Brain microvascular endothelial cell (primary cell): ENCODE measurements around the gene CDH4.

Experiments
- DNase-seq: peaks from one replicate; pipeline ENCODE4 v3.0.0-alpha.2; 2020
- H3K27ac ChIP-seq: fragments of 250-450 bp; sonication (Bioruptor Pico); 2 replicates; pipeline ENCODE4 v1.5.1; 2020; ENCODE audit warnings: mild to moderate bottlenecking, moderate library complexity
- H3K27me3 ChIP-seq: fragments of 250-450 bp; sonication (Bioruptor Pico); replicated peaks from 2 replicates; pipeline ENCODE4 v1.5.1; 2020; ENCODE audit warnings: mild to moderate bottlenecking
- H3K36me3 ChIP-seq: fragments of 250-450 bp; sonication (Bioruptor Pico); replicated peaks from 2 replicates; pipeline ENCODE4 v1.5.1; 2020; ENCODE audit warnings: mild to moderate bottlenecking
- H3K4me3 ChIP-seq: 2 replicates; pipeline ENCODE4 v1.5.1; 2011; ENCODE audit warnings: low read depth, mild to moderate bottlenecking, control low read depth, low read length, moderate library complexity
- CTCF ChIP-seq: IDR thresholded peaks from 2 replicates; pipeline ENCODE4 v1.5.1; 2011; ENCODE audit warnings: low read depth, mild to moderate bottlenecking, moderate library complexity, low read length, control low read depth, inconsistent platforms; ENCODE audit errors: missing control alignments
- in situ Hi-C: cut with HindIII; loops from 2 replicates; pipeline ENCODE4 v1.10.0; 2017; ENCODE audit warnings: low sequenced_read_pairs, low pct_ligation_motif_present

Gene CDH4

GRCh38 chr20:61599061-61599531 lies 347.0 kb downstream of the CDH4 start:
- no peak for DNase-seq
- in situ Hi-C loops = no loop called here

GRCh38 chr20:61599541-61599992 lies 347.5 kb downstream of the CDH4 start:
- no peaks in the 10 kb centered on the region for H3K27me3 ChIP-seq
- no peak overlapping the region for H3K27ac ChIP-seq
- in situ Hi-C loops = no loop called here
- TF ChIP-seq CTCF = no peak
- no peak for DNase-seq
- no peak overlapping the region for H3K4me3 ChIP-seq
- no peaks in the 10 kb centered on the region for H3K36me3 ChIP-seq

More at GRCh38 chr20:61599061-61599531, 347.0 kb downstream of the CDH4 start:
- TF ChIP-seq CTCF = peak; percentile 27
- Histone ChIP-seq H3K4me3 (no peak overlapping the region), H3K36me3 (no peaks in the 10 kb centered on the region), H3K27ac (no peak overlapping the region), H3K27me3 (no peaks in the 10 kb centered on the region)

GRCh38 chr20:61600016-61600415 lies 348.0 kb downstream of the CDH4 start:
- in situ Hi-C loops = no loop called here
- H3K36me3 ChIP-seq = no peaks in the 10 kb centered on the region
- no peak overlapping the region for H3K27ac ChIP-seq
- TF ChIP-seq CTCF = no peak
- no peaks in the 10 kb centered on the region for H3K27me3 ChIP-seq
- no peak overlapping the region for H3K4me3 ChIP-seq
- no peak for DNase-seq

GRCh38 chr20:61601361-61601760 lies 349.3 kb downstream of the CDH4 start:
- Histone ChIP-seq H3K36me3 (no peaks in the 10 kb centered on the region), H3K27ac (no peak overlapping the region), H3K27me3 (no peaks in the 10 kb centered on the region), H3K4me3 (no peak overlapping the region)
- DNase-seq = no peak
- in situ Hi-C loops = no loop called here
- no peak for TF ChIP-seq CTCF

- in situ Hi-C loops = no loop called here
- Histone ChIP-seq H3K36me3 (no peaks in the 10 kb centered on the region), H3K4me3 (no peak overlapping the region), H3K27ac (no peak overlapping the region), H3K27me3 (no peaks in the 10 kb centered on the region)
- DNase-seq = no peak
- TF ChIP-seq CTCF = no peak
These were observed 349.8 kb downstream of the CDH4 start for GRCh38 chr20:61601853-61602252.

- in situ Hi-C loops = no loop called here
- Histone ChIP-seq H3K36me3 (no peaks in the 10 kb centered on the region), H3K4me3 (no peak overlapping the region), H3K27ac (no peak overlapping the region), H3K27me3 (no peaks in the 10 kb centered on the region)
- no peak for TF ChIP-seq CTCF
- no peak for DNase-seq
These were observed 351.7 kb downstream of the CDH4 start for GRCh38 chr20:61603715-61604114.
